Measurements from ENCODE around the gene IGFN1. TPM values are rescaled to one million over a fixed set of nuclear protein-coding genes. Genes with fewer than 3 reads are reported as not detected.

IGFN1 gene
- total and polyA plus RNA-seq, 9 of the 15 experiments (the other 6 are each of a cell fraction or from before 2014, with no cell fraction given), result 0.04 TPM; not detected in 8

DNA sequence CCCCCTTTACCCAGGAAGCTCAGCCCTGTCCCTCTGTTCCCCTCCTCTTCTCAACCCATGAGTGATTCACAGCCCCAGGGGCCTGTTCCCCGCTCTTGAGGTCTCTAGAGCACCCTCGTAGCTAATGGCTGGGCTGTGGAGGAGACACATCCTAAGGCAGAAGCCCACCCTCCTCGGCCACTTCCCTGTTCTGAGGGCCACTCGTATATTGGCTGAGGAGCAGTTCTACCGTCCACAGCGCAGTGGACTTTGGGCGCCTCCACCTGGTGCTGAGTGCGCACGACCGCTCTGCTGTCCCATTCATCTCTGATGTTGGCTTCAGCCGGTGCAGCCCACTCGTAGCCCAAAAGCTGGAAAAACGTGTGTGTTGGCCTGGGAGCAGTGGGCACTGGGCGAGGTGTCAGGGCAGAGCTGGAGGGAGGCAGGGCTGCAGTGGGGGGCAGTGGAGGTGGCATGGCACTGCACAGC, 68.2 kb downstream of the IGFN1 start:
- ChIA-PET CTCF (ENCODE audit: low intra/inter-chr PET ratio) (interaction anchor here (0.6 kb wide), 1 partner anchor 1821 kb away, joined by 3 read pairs; no protein-coding TSS in a partner anchor), POLR2A (interaction anchor here (1.8 kb wide), 1 partner anchor 102 kb away, joined by 5 read pairs; no protein-coding TSS in a partner anchor)
- FAIRE-seq (no peak), DNase-seq (ENCODE audit: extremely low read depth in 1 of 4, low spot score in 3 of 4) (peak in 1 of 4 experiments; percentile 18), ATAC-seq (peak; percentile 67)
- Histone ChIP-seq H3K9ac (ENCODE audit: insufficient read depth in 1 of 2, low read depth in 2 of 2, low read length in 2 of 2) (no peak overlapping the region), H3K36me3 (ENCODE audit: control insufficient read depth, insufficient read depth, low read length) (no peaks in the 10 kb centered on the region), H3K4me2 (ENCODE audit: insufficient read depth, low read length) (no peak overlapping the region), H3K4me3 (no peak overlapping the region), H3K27ac (ENCODE audit: extremely low read depth, low read depth, low read length) (no peak overlapping the region), H4K20me1 (replicated peaks; ENCODE audit: control insufficient read depth, insufficient read depth, low read length) (peaks cover 10% of the 10 kb centered on the region; the same call in 1 of the 2 replicates), H3K27me3 (ENCODE audit: control insufficient read depth in 2 of 2, insufficient read depth in 2 of 2, low read length in 2 of 2) (peaks cover 6 to 45% of the 10 kb centered on the region in 2 experiments; a peak in 4 of 5 replicates), H3K9me3 (replicated peaks; ENCODE audit: control insufficient read depth, insufficient read depth, low read depth, low read length) (no peaks in the 10 kb centered on the region), H3K4me1 (replicated peaks in 1 of 2; ENCODE audit: control insufficient read depth in 2 of 2, insufficient read depth in 2 of 2, low read length in 2 of 2) (peaks cover 0 to 18% of the 10 kb centered on the region in 2 experiments; a peak in 2 of 5 replicates), H2AFZ (ENCODE audit: low read depth, low read length) (no peak overlapping the region), H3K79me2 (ENCODE audit: control insufficient read depth, insufficient read depth, low read length) (no peaks in the 10 kb centered on the region), H3K9me1 (ENCODE audit: control insufficient read depth, insufficient read depth, low read length) (peaks cover 9% of the 10 kb centered on the region)
- TF ChIP-seq KLF10 (CRISPR knock-in tag; IDR thresholded peaks at IDR 0.05) (no peak), EZH2 (IDR thresholded peaks at IDR 0.05; ENCODE audit: borderline replicate concordance, low read depth, low read length) (no peak), RAD21 (CRISPR knock-in tag; conservative IDR thresholded peaks at IDR 0.05 in 1 of 2, IDR thresholded peaks at IDR 0.05 in 1 of 2) (peak in 1 of 2 experiments; percentile 38; a peak in 2 of 4 replicates), SPI1 (IDR thresholded peaks at IDR 0.05; ENCODE audit: borderline replicate concordance, low read depth, low read length) (0 out of 2 replicates have a peak, but pooled peaks have one; percentile 20)
- TF ChIP-seq, protein P1, sequence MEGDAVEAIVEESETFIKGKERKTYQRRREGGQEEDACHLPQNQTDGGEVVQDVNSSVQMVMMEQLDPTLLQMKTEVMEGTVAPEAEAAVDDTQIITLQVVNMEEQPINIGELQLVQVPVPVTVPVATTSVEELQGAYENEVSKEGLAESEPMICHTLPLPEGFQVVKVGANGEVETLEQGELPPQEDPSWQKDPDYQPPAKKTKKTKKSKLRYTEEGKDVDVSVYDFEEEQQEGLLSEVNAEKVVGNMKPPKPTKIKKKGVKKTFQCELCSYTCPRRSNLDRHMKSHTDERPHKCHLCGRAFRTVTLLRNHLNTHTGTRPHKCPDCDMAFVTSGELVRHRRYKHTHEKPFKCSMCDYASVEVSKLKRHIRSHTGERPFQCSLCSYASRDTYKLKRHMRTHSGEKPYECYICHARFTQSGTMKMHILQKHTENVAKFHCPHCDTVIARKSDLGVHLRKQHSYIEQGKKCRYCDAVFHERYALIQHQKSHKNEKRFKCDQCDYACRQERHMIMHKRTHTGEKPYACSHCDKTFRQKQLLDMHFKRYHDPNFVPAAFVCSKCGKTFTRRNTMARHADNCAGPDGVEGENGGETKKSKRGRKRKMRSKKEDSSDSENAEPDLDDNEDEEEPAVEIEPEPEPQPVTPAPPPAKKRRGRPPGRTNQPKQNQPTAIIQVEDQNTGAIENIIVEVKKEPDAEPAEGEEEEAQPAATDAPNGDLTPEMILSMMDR (IDR thresholded peaks at IDR 0.05 in 2 of 3, conservative IDR thresholded peaks at IDR 0.05 in 1 of 3; ENCODE audit: insufficient read depth in 2 of 3, low read depth in 1 of 3, low read length in 3 of 3), result peak; percentile 50 to 60 (median 60)
- BruUV-seq (replicated peaks), result no TSS peak
- in situ Hi-C loops (cut with MboI) (no loop called here), intact Hi-C loops (cut with micrococcal nuclease) (no loop called here)
- 6% methylated on average over 14 of the region's 14 CpGs for WGBS (ENCODE audit: insufficient coverage, low coverage, missing lambda C conversion rate)

Measured in K562 (cell line).